ENCODE measurements around the gene USP2.

Gene USP2

GRCh38 chr11:119381181-119381988 lies at the start of gene USP2:
USP2 (minus strand) TSS chr11:119381690; CDS start chr11:119373480, 8,210 bp downstream.
- DNase-seq (ENCODE audit: low read depth in 1 of 2, low spot score in 1 of 2), result peak; percentile 91 to 93

DNA sequence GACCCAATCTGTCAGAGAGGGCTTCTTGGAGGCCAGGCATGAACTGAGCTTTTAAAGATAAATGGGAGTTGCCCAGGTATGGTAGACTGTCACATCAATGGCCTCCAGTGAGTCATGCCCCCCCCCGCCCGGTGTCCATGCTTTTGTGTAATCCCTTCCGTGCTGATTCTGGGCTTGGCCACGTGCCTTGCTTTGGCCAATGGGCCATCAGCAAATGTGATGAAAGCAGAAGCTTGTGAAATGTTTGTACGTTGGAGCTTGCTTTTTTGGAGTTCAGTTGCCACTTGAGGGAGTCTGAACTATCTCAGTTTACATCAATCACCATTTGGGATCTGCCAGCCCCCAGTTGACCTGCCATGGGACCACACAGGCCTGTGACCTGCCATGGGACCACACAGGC lies 45.8 kb upstream of the USP2 start:
- DNase-seq (ENCODE audit: low read depth in 1 of 2, low spot score in 1 of 2), result no peak

DNA sequence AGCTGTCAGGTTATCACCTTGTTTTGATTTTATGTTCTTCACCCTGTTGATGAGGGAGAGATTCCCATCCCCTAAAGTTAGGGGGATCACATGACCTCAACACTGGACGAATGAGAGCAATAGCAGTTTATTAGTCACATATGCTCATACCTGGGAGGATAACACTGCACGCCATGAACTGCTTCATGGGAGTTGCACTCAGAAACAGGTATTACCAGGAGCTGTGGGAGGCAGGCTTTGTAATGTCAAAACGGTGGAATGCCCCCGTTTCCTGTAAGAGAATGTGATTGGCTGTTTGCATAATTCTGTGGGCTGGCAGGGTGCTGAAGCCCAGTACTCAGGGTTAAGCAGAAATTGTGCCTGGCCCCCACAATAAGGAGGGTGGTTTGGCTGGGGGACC lies 44.7 kb upstream of the USP2 start:
- DNase-seq (ENCODE audit: low read depth in 1 of 2, low spot score in 1 of 2), result no peak

DNA sequence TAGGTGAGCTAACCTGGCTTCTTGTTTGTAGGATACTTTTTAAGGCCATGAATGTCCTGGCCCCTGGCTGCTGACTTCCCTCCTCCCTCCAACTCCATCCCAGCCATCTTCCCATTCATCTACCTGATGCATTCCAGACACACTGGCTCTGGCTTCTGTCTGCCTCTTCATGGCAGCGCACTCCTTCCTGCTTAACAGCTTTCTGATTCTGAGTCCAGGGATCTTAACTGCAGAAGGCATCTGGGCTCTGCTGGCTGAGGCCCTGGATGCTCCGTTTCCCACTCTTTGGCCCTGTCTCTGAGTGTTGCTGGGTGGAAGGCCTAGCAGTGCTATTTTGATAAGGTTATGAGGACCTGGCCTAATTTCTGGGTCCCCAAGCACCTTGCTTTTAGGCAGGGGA lies 43.3 kb upstream of the USP2 start:
- no peak for DNase-seq (ENCODE audit: low read depth in 1 of 2, low spot score in 1 of 2)

- no peak for DNase-seq (ENCODE audit: low read depth in 1 of 2, low spot score in 1 of 2)
Measured at GRCh38 chr11:119424276-119424675, 42.8 kb upstream of the USP2 start.

DNA sequence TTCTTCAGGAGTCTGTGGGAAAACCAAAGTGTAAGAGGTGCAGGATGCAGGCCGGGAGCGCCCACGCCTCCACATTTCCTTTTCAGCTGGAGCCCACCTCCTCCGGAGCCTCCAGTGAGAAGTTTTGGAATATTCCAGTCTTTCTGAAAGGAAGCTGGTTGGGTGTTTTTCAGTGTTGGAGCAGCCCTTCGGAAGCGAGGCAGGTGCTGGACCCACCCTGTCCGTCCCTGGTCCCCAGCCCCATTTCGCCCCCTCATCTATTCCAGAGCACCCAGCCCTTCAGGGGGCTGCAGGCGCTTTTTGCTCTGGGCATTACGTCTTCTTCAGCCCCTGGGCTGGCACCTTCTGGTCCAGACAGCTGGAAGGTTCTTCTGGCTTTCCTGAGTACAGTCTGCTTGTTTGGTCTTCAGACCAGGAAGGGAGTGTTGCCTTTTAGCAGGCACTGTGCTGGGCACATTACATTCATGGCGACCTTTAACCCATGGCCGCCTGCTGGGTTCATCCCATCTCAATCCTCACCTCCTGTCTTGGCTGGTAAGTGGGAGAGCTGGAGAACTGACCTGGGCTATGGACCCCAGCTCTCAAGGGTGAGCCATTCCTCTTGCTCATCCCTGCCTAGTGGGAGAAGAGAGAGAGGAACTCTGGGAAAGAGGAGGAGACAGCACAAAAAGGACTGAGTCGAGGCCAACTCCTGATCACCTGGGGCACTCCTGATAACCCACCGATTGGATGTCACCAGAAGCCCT lies 42.2 kb upstream of the USP2 start:
- DNase-seq (ENCODE audit: low read depth in 1 of 2, low spot score in 1 of 2), result no peak

DNA sequence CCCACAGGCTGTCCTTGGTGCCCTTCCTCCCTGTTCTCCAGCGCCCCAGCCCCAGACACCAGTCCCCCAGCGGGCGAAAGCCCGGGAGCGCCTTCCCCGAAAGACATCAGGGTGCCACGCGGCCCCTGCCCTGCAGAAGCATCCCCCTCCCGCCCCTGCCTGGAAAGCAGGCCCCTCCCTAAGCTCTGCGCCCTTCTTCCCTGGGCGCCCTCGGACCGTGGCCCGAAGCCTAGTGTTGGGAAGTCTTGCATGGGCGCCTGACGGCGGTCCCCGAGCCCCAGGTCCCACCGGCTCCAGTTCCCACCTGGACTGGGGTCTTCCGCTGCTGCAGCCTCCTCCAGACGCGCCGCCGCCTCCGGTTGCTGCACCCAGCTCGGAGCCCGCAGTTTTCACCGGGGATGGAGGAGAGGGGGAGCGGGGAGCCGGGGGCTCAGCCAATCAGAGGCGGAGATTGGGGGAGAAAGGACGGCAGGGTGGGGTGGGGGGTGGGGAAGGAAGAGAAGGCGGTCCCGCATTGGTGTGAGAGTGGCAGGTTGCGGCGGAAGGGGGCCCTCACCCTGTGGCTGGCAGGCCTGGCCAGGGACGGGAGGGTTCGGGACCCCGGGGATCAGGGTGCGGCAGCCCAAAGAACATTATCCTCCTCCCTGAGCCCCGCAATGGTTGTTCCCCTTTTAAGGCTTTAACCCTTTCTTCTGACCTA lies 41.5 kb upstream of the USP2 start, which contains the start of gene THY1:
THY1 (minus strand) TSS at position 364 of the 700 bp plus-strand sequence. CDS start 2,267 bp downstream, outside the sequence.
- no peak for DNase-seq (ENCODE audit: low read depth in 1 of 2, low spot score in 1 of 2)

GRCh38 chr11:119421941-119422808 lies 40.7 kb upstream of the USP2 start:
- no peak for DNase-seq (ENCODE audit: low read depth in 1 of 2, low spot score in 1 of 2)

DNA sequence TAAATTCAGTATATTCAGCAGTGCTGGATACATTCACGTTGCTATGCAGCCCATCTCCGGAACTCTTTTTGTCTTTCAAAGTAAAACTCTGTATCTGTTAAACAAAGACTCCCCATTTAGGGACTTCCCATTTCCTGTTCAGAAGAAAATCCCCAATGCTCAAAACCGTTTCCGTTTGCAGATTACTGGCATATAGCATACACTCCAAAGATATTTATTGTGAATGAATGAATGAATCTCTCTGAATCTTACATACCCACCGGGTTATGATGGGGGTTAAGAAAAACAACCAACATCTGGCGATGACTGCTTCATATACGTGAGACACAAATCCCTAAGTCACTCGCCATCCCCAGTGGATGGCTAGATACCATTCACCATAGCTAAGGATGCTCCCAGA lies 39.9 kb upstream of the USP2 start:
- DNase-seq (ENCODE audit: low read depth in 1 of 2, low spot score in 1 of 2), result no peak

GRCh38 chr11:119420631-119421030 lies 39.1 kb upstream of the USP2 start:
- DNase-seq (ENCODE audit: low read depth in 1 of 2, low spot score in 1 of 2), result no peak

DNA sequence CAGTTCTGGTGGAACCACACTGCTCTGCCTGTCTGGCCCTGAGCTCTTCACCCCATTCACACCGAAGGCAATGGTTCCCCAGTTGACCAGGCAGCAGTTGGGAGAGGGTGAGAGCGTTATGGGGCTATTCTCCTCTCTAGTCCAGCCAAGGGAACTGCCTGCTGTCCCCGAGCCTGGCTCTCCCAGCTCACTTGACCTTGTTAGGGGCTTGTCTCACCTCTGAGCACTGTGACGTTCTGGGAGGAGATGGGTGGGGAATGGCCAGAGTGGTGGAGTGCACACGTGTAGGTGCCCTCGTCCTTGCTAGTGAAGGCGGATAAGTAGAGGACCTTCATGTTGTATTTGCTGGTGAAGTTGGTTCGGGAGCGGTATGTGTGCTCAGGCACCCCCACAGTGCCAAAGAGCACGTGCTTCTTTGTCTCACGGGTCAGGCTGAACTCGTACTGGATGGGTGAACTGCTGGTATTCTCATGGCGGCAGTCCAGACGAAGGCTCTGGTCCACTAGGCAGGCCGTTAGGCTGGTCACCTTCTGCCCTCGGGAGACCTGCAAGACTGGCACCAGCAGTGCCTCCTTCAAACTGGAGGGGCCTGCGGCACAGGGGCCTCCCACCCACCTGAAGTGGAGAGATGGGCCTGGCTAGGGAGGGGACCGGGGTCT lies 38.5 kb upstream of the USP2 start:
- DNase-seq (ENCODE audit: low read depth in 1 of 2, low spot score in 1 of 2), result no peak

DNA sequence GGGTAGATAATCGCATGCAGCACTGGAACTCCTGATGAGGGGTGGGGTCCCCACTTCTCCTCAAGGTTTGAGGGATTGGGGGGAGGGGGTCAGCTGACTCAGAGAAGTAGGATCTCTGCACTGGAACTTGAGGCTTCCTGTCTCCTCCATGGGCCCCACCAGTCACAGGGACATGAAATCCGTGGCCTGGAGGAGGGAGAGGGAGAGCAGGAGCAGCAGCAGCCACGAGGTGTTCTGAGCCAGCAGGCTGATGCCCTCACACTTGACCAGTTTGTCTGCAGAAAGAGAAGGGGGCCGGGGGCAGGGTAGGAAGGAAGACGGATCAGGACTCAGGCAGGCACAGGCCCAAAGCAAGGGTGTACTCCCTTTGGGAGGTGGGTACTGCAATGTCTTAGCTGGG lies 37.8 kb upstream of the USP2 start:
- DNase-seq (ENCODE audit: low read depth in 1 of 2, low spot score in 1 of 2), result no peak

- no peak for DNase-seq (ENCODE audit: low read depth in 1 of 2, low spot score in 1 of 2)
Measured at GRCh38 chr11:119418759-119419158, 37.3 kb upstream of the USP2 start.

DNA sequence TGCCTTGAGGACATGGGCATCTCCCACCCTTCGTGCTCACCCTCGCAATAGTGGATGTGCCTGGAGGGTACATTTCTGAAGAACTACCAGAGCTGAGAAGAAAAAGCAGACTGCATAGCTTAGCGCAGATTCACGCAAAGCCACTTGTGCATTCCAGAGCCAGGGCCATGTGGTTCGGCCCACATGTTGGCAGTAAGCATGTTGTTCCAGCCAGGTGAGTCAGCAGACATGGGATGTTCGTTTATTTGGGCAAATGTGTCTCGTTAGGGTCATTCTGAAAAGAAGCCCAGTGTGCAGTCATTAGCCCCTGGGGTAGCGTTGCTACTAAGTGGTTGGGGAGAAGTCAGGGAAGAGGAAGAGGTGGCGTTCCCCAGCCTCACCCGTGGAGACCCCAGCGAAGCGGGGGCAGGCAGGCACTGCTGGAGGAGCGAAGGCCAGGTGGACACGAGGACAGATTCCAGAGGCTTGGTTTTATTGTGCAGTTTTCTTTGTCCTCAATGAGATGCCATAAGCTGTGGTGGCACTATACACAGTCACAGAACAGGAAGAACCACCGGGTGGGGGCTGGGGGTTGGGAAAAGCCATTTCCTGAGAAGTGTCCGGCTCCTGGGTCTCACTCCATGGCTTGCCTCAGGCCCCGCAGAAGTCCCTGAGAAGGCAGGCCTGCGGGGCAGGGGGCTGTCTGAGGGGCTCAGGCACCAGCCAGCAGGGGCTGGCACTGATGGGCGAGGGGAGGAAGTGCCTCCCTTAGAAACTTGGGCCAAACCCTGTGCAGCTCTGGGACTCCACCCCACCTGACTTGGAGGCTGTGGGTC lies 36.4 kb upstream of the USP2 start:
- no peak for DNase-seq (ENCODE audit: low read depth in 1 of 2, low spot score in 1 of 2)

GRCh38 chr11:119416606-119417580 lies 35.4 kb upstream of the USP2 start:
- no peak for DNase-seq (ENCODE audit: low read depth in 1 of 2, low spot score in 1 of 2)

- no peak for DNase-seq (ENCODE audit: low read depth in 1 of 2, low spot score in 1 of 2)
Measured at GRCh38 chr11:119415966-119416365, 34.5 kb upstream of the USP2 start.

DNA sequence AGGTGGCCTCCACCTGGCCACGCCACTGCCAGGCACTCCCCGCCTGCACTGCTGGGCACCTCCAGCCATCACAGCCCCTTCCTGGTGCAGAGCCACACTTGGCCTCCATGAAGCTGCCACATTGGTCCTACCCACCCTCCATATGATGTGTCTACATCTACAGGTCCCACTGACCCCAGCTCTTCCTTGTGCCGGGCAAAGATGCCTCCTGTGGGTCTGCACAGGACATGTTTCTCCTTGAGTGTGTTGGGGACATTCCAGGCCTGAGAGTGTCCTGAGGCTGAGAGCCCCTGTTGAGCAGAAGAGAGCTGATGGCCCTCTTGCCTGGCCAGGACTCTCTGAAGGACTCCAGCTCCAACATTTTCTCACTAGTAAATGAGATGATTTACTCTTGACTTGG lies 34.0 kb upstream of the USP2 start:
- no peak for DNase-seq (ENCODE audit: low read depth in 1 of 2, low spot score in 1 of 2)

DNA sequence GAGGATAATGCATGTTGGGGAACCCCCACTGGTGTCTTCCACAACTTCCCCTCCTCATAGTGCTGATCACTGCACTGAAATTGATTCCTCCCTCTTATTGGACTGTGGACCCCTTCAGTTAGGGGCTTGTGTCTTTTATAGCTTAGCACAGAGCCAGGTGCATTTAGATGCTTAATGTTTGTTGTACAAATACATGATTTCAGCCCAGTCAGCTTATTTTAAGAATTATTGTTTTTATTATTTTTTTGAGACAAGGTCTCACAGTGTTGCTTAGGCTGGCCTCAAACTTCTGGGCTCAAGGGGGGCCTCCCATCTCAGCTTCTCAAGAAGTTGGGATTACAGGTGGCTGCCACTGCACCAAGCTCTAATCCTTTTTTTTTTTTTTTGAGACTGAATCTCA lies 33.2 kb upstream of the USP2 start:
- DNase-seq (ENCODE audit: low read depth in 1 of 2, low spot score in 1 of 2), result no peak
